AG09309 (cell line): ENCODE results near the gene TOX4.

Experiments used
- DNase-seq: peaks from one replicate; pipeline ENCODE4 v3.0.0-alpha.2; 2010; ENCODE audit warnings: low read depth
- H3K4me3 ChIP-seq: 2 replicates; pipeline ENCODE4 v1.5.1; 2011; ENCODE audit warnings: mild to moderate bottlenecking, low read depth, low read length, moderate library complexity; ENCODE audit not compliant: control insufficient read depth
- TF ChIP-seq, protein P1 (sequence below): IDR thresholded peaks from 2 replicates; pipeline ENCODE4 v1.5.1; 2011; ENCODE audit warnings: mild to moderate bottlenecking, low read depth, low read length, inconsistent platforms; ENCODE audit not compliant: insufficient read depth, control insufficient read depth; ENCODE audit errors: missing control alignments

Gene TOX4

GRCh38 chr14:21534576-21534975, 57.6 kb downstream of the TOX4 start:
- no peak overlapping the region for H3K4me3 ChIP-seq
- TF ChIP-seq, protein P1, sequence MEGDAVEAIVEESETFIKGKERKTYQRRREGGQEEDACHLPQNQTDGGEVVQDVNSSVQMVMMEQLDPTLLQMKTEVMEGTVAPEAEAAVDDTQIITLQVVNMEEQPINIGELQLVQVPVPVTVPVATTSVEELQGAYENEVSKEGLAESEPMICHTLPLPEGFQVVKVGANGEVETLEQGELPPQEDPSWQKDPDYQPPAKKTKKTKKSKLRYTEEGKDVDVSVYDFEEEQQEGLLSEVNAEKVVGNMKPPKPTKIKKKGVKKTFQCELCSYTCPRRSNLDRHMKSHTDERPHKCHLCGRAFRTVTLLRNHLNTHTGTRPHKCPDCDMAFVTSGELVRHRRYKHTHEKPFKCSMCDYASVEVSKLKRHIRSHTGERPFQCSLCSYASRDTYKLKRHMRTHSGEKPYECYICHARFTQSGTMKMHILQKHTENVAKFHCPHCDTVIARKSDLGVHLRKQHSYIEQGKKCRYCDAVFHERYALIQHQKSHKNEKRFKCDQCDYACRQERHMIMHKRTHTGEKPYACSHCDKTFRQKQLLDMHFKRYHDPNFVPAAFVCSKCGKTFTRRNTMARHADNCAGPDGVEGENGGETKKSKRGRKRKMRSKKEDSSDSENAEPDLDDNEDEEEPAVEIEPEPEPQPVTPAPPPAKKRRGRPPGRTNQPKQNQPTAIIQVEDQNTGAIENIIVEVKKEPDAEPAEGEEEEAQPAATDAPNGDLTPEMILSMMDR: no peak
- DNase-seq: no peak

GRCh38 chr14:21535545-21536417, 58.8 kb downstream of the TOX4 start:
- TF ChIP-seq, protein P1: no peak
- H3K4me3 ChIP-seq: no peak overlapping the region
- no peak for DNase-seq

DNA sequence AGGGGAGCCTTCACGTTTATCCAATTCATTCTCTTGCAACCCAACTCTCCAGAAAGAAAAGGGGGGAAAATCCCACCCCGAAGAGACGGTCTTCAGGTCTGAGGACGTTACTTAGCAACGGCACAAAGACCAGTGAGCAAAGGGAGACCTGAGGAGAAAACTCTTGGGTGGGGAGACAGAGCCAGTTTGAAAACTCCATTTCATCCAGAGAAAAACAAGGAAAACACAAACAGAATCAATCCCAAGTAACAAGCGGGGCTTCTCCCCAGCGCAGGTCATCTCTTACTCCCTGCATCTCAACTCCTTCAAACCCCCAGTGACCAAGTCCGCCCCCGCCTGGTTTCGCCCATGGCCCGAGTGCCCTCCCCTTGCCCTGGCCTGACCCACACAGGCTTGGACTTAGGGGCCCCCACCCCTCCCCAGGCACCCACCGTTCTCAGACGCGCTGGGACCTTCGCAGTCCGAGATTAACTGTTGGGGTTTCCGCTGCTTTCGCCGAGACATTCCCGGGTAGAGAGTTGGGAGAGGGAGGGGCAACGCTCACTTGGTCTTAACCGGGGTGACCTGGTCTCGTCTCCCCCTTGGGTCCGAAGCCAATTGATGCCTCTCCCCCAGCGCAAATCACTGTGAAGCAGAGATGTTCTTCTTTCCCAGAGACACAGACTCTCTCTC, 59.6 kb downstream of the TOX4 start:
- no peak for DNase-seq
- TF ChIP-seq, protein P1: no peak
- no peak overlapping the region for H3K4me3 ChIP-seq

- H3K4me3 ChIP-seq: no peak overlapping the region
- DNase-seq: no peak
- TF ChIP-seq, protein P1: no peak
These were observed 60.1 kb downstream of the TOX4 start for GRCh38 chr14:21537090-21537424.

GRCh38 chr14:21539189-21539940, 62.4 kb downstream of the TOX4 start:
- H3K4me3 ChIP-seq: no peak overlapping the region
- TF ChIP-seq, protein P1: no peak
- DNase-seq: no peak

GRCh38 chr14:21541413-21542074, 64.5 kb downstream of the TOX4 start:
- TF ChIP-seq, protein P1: no peak
- DNase-seq: no peak
- H3K4me3 ChIP-seq: no peak overlapping the region
